IMR-90 (cell line): ENCODE results near the gene KAT6B. TPM values are rescaled to one million over a fixed set of nuclear protein-coding genes. Genes with fewer than 3 reads are reported as not detected.

Source experiments
- ATAC-seq: fragments of 200-7000 bp; cut with Tn5 transposase; 2 replicates; pipeline ENCODE4 v1.9.1; 2020; ENCODE audit warnings: low read depth, mild to moderate bottlenecking, moderate library complexity
- BruUV-seq: library from RNA; stranded (reverse); fragments of 400-500 nt; replicated peaks from 2 replicates; lab custom pipeline; 2021; lab: Mats Ljungman, UMichigan
- CTCF ChIA-PET: fragments of 300-600 bp; formaldehyde crosslinking; extraction: SDS; loops from one replicate; lab custom pipeline; 2021; ENCODE audit warnings: antibody characterized with exemption; lab: Yijun Ruan, JAX
- POLR2A ChIA-PET: fragments of 300-600 bp; sonication (Branson Sonifier 250); formaldehyde crosslinking; loops from one replicate; lab custom pipeline; 2022; ENCODE audit warnings: antibody characterized with exemption; ENCODE audit not compliant: unreplicated experiment; lab: Charles Lee
- DNase-seq: peaks from one replicate; pipeline ENCODE4 v3.0.0; 2013
- H2AFZ ChIP-seq: replicated peaks from 2 replicates; pipeline ENCODE3; 2013; ENCODE audit warnings: low read length, mild to moderate bottlenecking; ENCODE audit not compliant: poor library complexity
- H2AK5ac ChIP-seq: 2 replicates; pipeline ENCODE4 v1.6.1; 2013; ENCODE audit warnings: low read depth, low read length, inconsistent platforms
- H2AK9ac ChIP-seq: replicated peaks from 2 replicates; pipeline ENCODE3; 2013; ENCODE audit warnings: mild to moderate bottlenecking, low read depth, low read length, moderate library complexity; ENCODE audit not compliant: poor library complexity
- H2BK120ac ChIP-seq: 2 replicates; pipeline ENCODE4 v1.6.1; 2013; ENCODE audit warnings: low read depth, low read length, inconsistent platforms
- H2BK15ac ChIP-seq: 3 replicates; pipeline ENCODE4 v1.6.1; 2013; ENCODE audit warnings: low read depth, low read length, inconsistent platforms
- H2BK20ac ChIP-seq: 2 replicates; pipeline ENCODE4 v1.6.1; 2013; ENCODE audit warnings: low read depth, mild to moderate bottlenecking, inconsistent platforms, low read length, moderate library complexity
- H2BK5ac ChIP-seq: 2 replicates; pipeline ENCODE4 v1.6.1; 2013; ENCODE audit warnings: mild to moderate bottlenecking, low read depth, low read length, inconsistent platforms; ENCODE audit not compliant: poor library complexity, severe bottlenecking
- H3K14ac ChIP-seq: replicated peaks from 2 replicates; pipeline ENCODE4 v1.6.1; 2013; ENCODE audit warnings: low read depth, low read length, inconsistent platforms
- H3K18ac ChIP-seq: 2 replicates; pipeline ENCODE4 v1.6.1; 2013; ENCODE audit warnings: low read depth, low read length, control low read depth
- H3K23ac ChIP-seq: 2 replicates; pipeline ENCODE4 v1.6.1; 2013; ENCODE audit warnings: low read depth, low read length, inconsistent platforms
- H3K27ac ChIP-seq: 2 replicates; pipeline ENCODE4 v1.5.1; 2013; ENCODE audit warnings: mild to moderate bottlenecking, control low read depth, low read length; ENCODE audit not compliant: insufficient read depth
- H3K27me3 ChIP-seq: 2 replicates; pipeline ENCODE4 v1.6.1; 2013; ENCODE audit warnings: low read length; ENCODE audit not compliant: control insufficient read depth, insufficient read depth
- H3K36me3 ChIP-seq: 2 replicates; pipeline ENCODE4 v1.6.1; 2013; ENCODE audit warnings: low read length, mixed read lengths; ENCODE audit not compliant: control insufficient read depth, insufficient read depth
- H3K4ac ChIP-seq: 2 replicates; pipeline ENCODE4 v1.6.1; 2013; ENCODE audit warnings: low read depth, low read length, inconsistent platforms
- H3K4me1 ChIP-seq: 2 replicates; pipeline ENCODE4 v1.6.1; 2013; ENCODE audit warnings: low read length, mixed read lengths; ENCODE audit not compliant: control insufficient read depth, insufficient read depth
- H3K4me2 ChIP-seq: 2 replicates; pipeline ENCODE4 v1.6.1; 2013; ENCODE audit warnings: low read depth, mild to moderate bottlenecking, control low read depth, low read length, moderate library complexity
- H3K4me3 ChIP-seq: 2 replicates; pipeline ENCODE4 v1.5.1; 2013; ENCODE audit warnings: low read depth, mild to moderate bottlenecking, control low read depth, low read length, moderate library complexity; ENCODE audit not compliant: insufficient read depth
- H3K56ac ChIP-seq: 2 replicates; pipeline ENCODE4 v1.6.1; 2013; ENCODE audit warnings: low read length, inconsistent platforms; ENCODE audit not compliant: insufficient read depth; ENCODE audit errors: extremely low read depth
- H3K79me1 ChIP-seq, 2 experiments: 2 replicates each; pipeline ENCODE4 v1.6.1; 2013; ENCODE audit warnings: low read length in 2 of 2, inconsistent platforms in 1 of 2, low read depth in 1 of 2
- H3K9ac ChIP-seq: 2 replicates; pipeline ENCODE4 v1.6.1; 2013; ENCODE audit warnings: low read depth, low read length, control low read depth
- H3K9me1 ChIP-seq: 2 replicates; pipeline ENCODE4 v1.6.1; 2013; ENCODE audit warnings: low read length, inconsistent platforms; ENCODE audit not compliant: insufficient read depth
- H3K9me3 ChIP-seq: 2 replicates; pipeline ENCODE4 v1.6.1; 2013; ENCODE audit warnings: low read length; ENCODE audit not compliant: control insufficient read depth, insufficient read depth
- H4K20me1 ChIP-seq: 2 replicates; pipeline ENCODE4 v1.6.1; 2013; ENCODE audit warnings: low read length, inconsistent platforms; ENCODE audit not compliant: insufficient read depth
- H4K5ac ChIP-seq: 2 replicates; pipeline ENCODE4 v1.6.1; 2013; ENCODE audit warnings: mild to moderate bottlenecking, low read depth, low read length, control low read depth
- H4K8ac ChIP-seq, 2 experiments: 2 replicates each; pipeline ENCODE4 v1.6.1; 2013; ENCODE audit warnings: low read depth in 2 of 2, low read length in 2 of 2, control low read depth in 1 of 2, inconsistent platforms in 1 of 2
- H4K91ac ChIP-seq: 2 replicates; pipeline ENCODE4 v1.6.1; 2013; ENCODE audit warnings: low read depth, low read length, inconsistent platforms; ENCODE audit not compliant: insufficient read depth
- BHLHE40 ChIP-seq: fragments of 150-350 bp; IDR thresholded peaks from 2 replicates; pipeline ENCODE4 v1.6.1; 2016; ENCODE audit warnings: mild to moderate bottlenecking, low read depth, low read length
- RAD21 ChIP-seq: IDR thresholded peaks from 2 replicates; pipeline ENCODE4 v1.6.1; 2012; ENCODE audit warnings: low read length, improper control_type of control experiment
- WGBS, 2 experiments: methylation state at CpG; one replicate each; pipeline versions ENCODE4 v1.1.5 to v1.1.7; 2013; ENCODE audit warnings: missing lambda C conversion rate in 2 of 2; ENCODE audit not compliant: insufficient read length in 1 of 2; ENCODE audit errors: extremely low coverage in 2 of 2; 5-methylcytosine and 5-hydroxymethylcytosine counted together
- dilution Hi-C: fragments of 300-500 bp; cut with HindIII; formaldehyde crosslinking; loops from one replicate; pipeline ENCODE4 v1.14.3; 2018; ENCODE audit warnings: low sequenced_read_pairs; ENCODE audit not compliant: unreplicated experiment
- in situ Hi-C: fragments of 300-500 bp; cut with MboI; formaldehyde crosslinking; loops from 3 replicates; pipeline ENCODE4 v1.14.3; 2019; ENCODE audit warnings: low sequenced_read_pairs, inconsistent platforms, mixed read lengths
- intact Hi-C: fragments of 100-400 bp; cut with micrococcal nuclease; formaldehyde crosslinking; loops from 2 replicates; pipeline ENCODE4 v1.10.0; 2022
- polyA plus RNA-seq, 3 experiments: library from polyadenylated mRNA; depleted of rRNA; stranded (reverse); fragments of >200 nt; gene quantifications; 2 replicates each; pipeline ENCODE4 v1.2.3, GENCODE V29; 2012; ENCODE audit warnings: low replicate concordance in 1 of 3
- total RNA-seq: library from RNA; depleted of rRNA; stranded (reverse); fragments of >200 nt; gene quantifications from 2 replicates; pipeline ENCODE4 v1.2.3, GENCODE V29; 2012

The KAT6B gene
- total and polyA plus RNA-seq, 2 of the 4 experiments (the other 2 are of a cell fraction), result 8.8 to 28.1 TPM

- Histone ChIP-seq H2AK5ac (no peak overlapping the region), H2BK20ac (no peak overlapping the region), H2BK120ac (no peak overlapping the region), H3K14ac (no peak overlapping the region), H3K9me1 (0 out of 2 replicates have a peak, but pooled peaks cover 2% of the 10 kb centered on the region), H3K4me2 (no peak overlapping the region), H3K4ac (no peak overlapping the region), H3K79me1 (peaks cover 7 to 14% of the 10 kb centered on the region in 2 experiments; a peak in 1 of 4 replicates), H3K18ac (no peak overlapping the region), H3K4me1 (peaks cover 3% of the 10 kb centered on the region; the same call in 1 of the 2 replicates), H4K8ac (no peak overlapping the region), H2AK9ac (no peak overlapping the region), H3K56ac (no peak overlapping the region), H3K36me3 (peaks cover 26% of the 10 kb centered on the region), H3K9me3 (no peaks in the 10 kb centered on the region), H3K4me3 (no peak overlapping the region), H3K27ac (no peak overlapping the region), H2BK15ac (no peak overlapping the region), H4K5ac (no peak overlapping the region), H2BK5ac (no peak overlapping the region), H4K91ac (no peak overlapping the region), H3K9ac (no peak overlapping the region), H3K27me3 (no peaks in the 10 kb centered on the region), H4K20me1 (no peaks in the 10 kb centered on the region), H3K23ac (no peak overlapping the region), H2AFZ (no peak overlapping the region)
- ChIA-PET POLR2A (no interaction called here), CTCF (no interaction called here)
- intact Hi-C loops, result no loop called here
- dilution Hi-C loops, result no loop called here
- in situ Hi-C loops, result no loop called here
- no TSS peak for BruUV-seq
- ATAC-seq (no peak), DNase-seq (no peak)
- no CpG with 5 or more reads among the region's 5 CpGs for WGBS, 2 experiments
- TF ChIP-seq BHLHE40 (no peak), RAD21 (no peak)
Measured at GRCh38 chr10:74981831-74982633, 155.6 kb downstream of the KAT6B start.
